ENCODE results near the gene HMGN5.

HMGN5 gene

GRCh38 chrX:81237516-81237915 is 35.8 kb upstream of the HMGN5 start:
- WGBS (ENCODE audit: extremely low coverage, insufficient coverage, insufficient read length): no CpG with 5 or more reads among the region's 1 CpG
- peaks cover 0 to 5% of the 10 kb centered on the region in 2 experiments for H3K4me1 ChIP-seq (ENCODE audit: control insufficient read depth in 1 of 2, insufficient read depth in 2 of 2, low read length in 2 of 2)
- H2AK5ac ChIP-seq (ENCODE audit: low read length): no peak overlapping the region

DNA sequence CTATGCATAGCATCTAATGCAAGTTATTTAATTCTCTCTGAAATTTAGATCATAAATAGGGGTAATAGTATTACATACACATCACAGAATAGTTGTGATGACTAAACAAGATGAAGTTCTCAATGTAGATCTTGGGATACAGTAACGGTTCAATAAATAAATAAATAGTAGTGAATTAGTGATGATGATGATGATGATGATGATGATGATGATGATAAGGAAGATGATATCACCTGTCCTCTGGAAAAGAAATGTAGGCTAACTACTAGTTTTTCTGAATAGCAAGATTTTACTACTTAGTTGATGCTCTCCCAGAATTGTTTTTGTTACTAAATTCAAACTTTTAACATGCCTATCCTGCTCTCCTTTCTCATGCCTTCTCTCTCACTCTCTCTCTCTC is 30.5 kb upstream of the HMGN5 start:
- H3K79me2 ChIP-seq (ENCODE audit: control insufficient read depth, insufficient read depth, low read length, poor library complexity): no peaks in the 10 kb centered on the region
- H3K4me2 ChIP-seq (ENCODE audit: low read length): no peak overlapping the region
- H3K79me1 ChIP-seq (ENCODE audit: low read length): no peaks in the 10 kb centered on the region
- H3K14ac ChIP-seq (ENCODE audit: low read length): no peak overlapping the region
- no peak overlapping the region for H4K12ac ChIP-seq (ENCODE audit: low read depth, low read length)
- H3K23ac ChIP-seq (ENCODE audit: low read length): no peak overlapping the region
- no peak for DNase-seq
- no peaks in the 10 kb centered on the region for H3K27me3 ChIP-seq (ENCODE audit: insufficient read depth, low read length)
- no CpG with 5 or more reads among the region's 1 CpG for WGBS (ENCODE audit: extremely low coverage, insufficient coverage, insufficient read length)
- H2BK5ac ChIP-seq (ENCODE audit: low read depth, low read length, poor library complexity): no peak overlapping the region
- no peaks in the 10 kb centered on the region for H3K9me3 ChIP-seq (ENCODE audit: insufficient read depth, low read depth, low read length)
- H3K36me3 ChIP-seq (ENCODE audit: control insufficient read depth in 1 of 2, insufficient read depth in 2 of 2, low read length in 2 of 2): no peaks in the 10 kb centered on the region
- H2AFZ ChIP-seq (ENCODE audit: insufficient read depth, low read length, poor library complexity): no peak overlapping the region
- no peak overlapping the region for H4K91ac ChIP-seq (ENCODE audit: low read depth, low read length)
- no peak overlapping the region for H3K9ac ChIP-seq (ENCODE audit: low read length)
- H4K8ac ChIP-seq (ENCODE audit: low read depth, low read length): no peak overlapping the region
- no peak overlapping the region for H2BK120ac ChIP-seq (ENCODE audit: insufficient read depth, low read length, poor library complexity)
- H3K4me3 ChIP-seq (ENCODE audit: low read depth, low read length): no peak overlapping the region
- H2BK12ac ChIP-seq (ENCODE audit: low read length): no peak overlapping the region
- H3K18ac ChIP-seq (ENCODE audit: low read length): no peak overlapping the region
- no peak overlapping the region for H3K4ac ChIP-seq (ENCODE audit: low read depth, low read length)
- no peaks in the 10 kb centered on the region for H3K4me1 ChIP-seq (ENCODE audit: control insufficient read depth in 1 of 2, insufficient read depth in 2 of 2, low read length in 2 of 2)
- H3K27ac ChIP-seq (ENCODE audit: low read depth, low read length): no peak overlapping the region
- no peak overlapping the region for H2AK5ac ChIP-seq (ENCODE audit: low read length)

More at GRCh38 chrX:81237516-81237915, 35.8 kb upstream of the HMGN5 start:
- DNase-seq: no peak
- no peak overlapping the region for H3K4me2 ChIP-seq (ENCODE audit: low read length)
- H3K4ac ChIP-seq (ENCODE audit: low read depth, low read length): no peak overlapping the region
- H4K8ac ChIP-seq (ENCODE audit: low read depth, low read length): no peak overlapping the region
- no peak overlapping the region for H2AFZ ChIP-seq (ENCODE audit: insufficient read depth, low read length, poor library complexity)
- no peak overlapping the region for H2BK12ac ChIP-seq (ENCODE audit: low read length)
- H3K27me3 ChIP-seq (ENCODE audit: insufficient read depth, low read length): no peaks in the 10 kb centered on the region
- H4K91ac ChIP-seq (ENCODE audit: low read depth, low read length): no peak overlapping the region
- no peak overlapping the region for H3K23ac ChIP-seq (ENCODE audit: low read length)
- H3K79me1 ChIP-seq (ENCODE audit: low read length): no peaks in the 10 kb centered on the region
- peaks cover 2% of the 10 kb centered on the region for H3K9me3 ChIP-seq (ENCODE audit: insufficient read depth, low read depth, low read length)
- H3K18ac ChIP-seq (ENCODE audit: low read length): no peak overlapping the region
- no peak overlapping the region for H3K14ac ChIP-seq (ENCODE audit: low read length)
- H2BK120ac ChIP-seq (ENCODE audit: insufficient read depth, low read length, poor library complexity): no peak overlapping the region
- no peak overlapping the region for H3K9ac ChIP-seq (ENCODE audit: low read length)
- no peak overlapping the region for H3K27ac ChIP-seq (ENCODE audit: low read depth, low read length)
- no peak overlapping the region for H4K12ac ChIP-seq (ENCODE audit: low read depth, low read length)
- H2BK5ac ChIP-seq (ENCODE audit: low read depth, low read length, poor library complexity): no peak overlapping the region
- H3K36me3 ChIP-seq (ENCODE audit: control insufficient read depth in 1 of 2, insufficient read depth in 2 of 2, low read length in 2 of 2): peaks cover 2 to 4% of the 10 kb centered on the region in 2 experiments
- H3K4me3 ChIP-seq (ENCODE audit: low read depth, low read length): no peak overlapping the region
- no peaks in the 10 kb centered on the region for H3K79me2 ChIP-seq (ENCODE audit: control insufficient read depth, insufficient read depth, low read length, poor library complexity)

GRCh38 chrX:81231476-81231875 is 29.8 kb upstream of the HMGN5 start:
- no peak overlapping the region for H4K12ac ChIP-seq (ENCODE audit: low read depth, low read length)
- H3K9me3 ChIP-seq (ENCODE audit: insufficient read depth, low read depth, low read length): no peaks in the 10 kb centered on the region
- no peak overlapping the region for H3K18ac ChIP-seq (ENCODE audit: low read length)
- WGBS (ENCODE audit: extremely low coverage, insufficient coverage, insufficient read length): no CpG with 5 or more reads among the region's 1 CpG
- no peak overlapping the region for H4K91ac ChIP-seq (ENCODE audit: low read depth, low read length)
- H2BK120ac ChIP-seq (ENCODE audit: insufficient read depth, low read length, poor library complexity): no peak overlapping the region
- no peaks in the 10 kb centered on the region for H3K79me1 ChIP-seq (ENCODE audit: low read length)
- no peaks in the 10 kb centered on the region for H3K4me1 ChIP-seq (ENCODE audit: control insufficient read depth in 1 of 2, insufficient read depth in 2 of 2, low read length in 2 of 2)
- H3K36me3 ChIP-seq (ENCODE audit: control insufficient read depth in 1 of 2, insufficient read depth in 2 of 2, low read length in 2 of 2): no peaks in the 10 kb centered on the region
- DNase-seq: no peak
- H3K9ac ChIP-seq (ENCODE audit: low read length): no peak overlapping the region
- H3K23ac ChIP-seq (ENCODE audit: low read length): no peak overlapping the region
- H3K4ac ChIP-seq (ENCODE audit: low read depth, low read length): no peak overlapping the region
- H3K79me2 ChIP-seq (ENCODE audit: control insufficient read depth, insufficient read depth, low read length, poor library complexity): no peaks in the 10 kb centered on the region
- no peak overlapping the region for H3K4me3 ChIP-seq (ENCODE audit: low read depth, low read length)
- H3K4me2 ChIP-seq (ENCODE audit: low read length): no peak overlapping the region
- H2AK5ac ChIP-seq (ENCODE audit: low read length): no peak overlapping the region
- H4K8ac ChIP-seq (ENCODE audit: low read depth, low read length): no peak overlapping the region
- H2BK12ac ChIP-seq (ENCODE audit: low read length): no peak overlapping the region
- H3K14ac ChIP-seq (ENCODE audit: low read length): no peak overlapping the region
- H3K27ac ChIP-seq (ENCODE audit: low read depth, low read length): no peak overlapping the region
- H2AFZ ChIP-seq (ENCODE audit: insufficient read depth, low read length, poor library complexity): no peak overlapping the region
- no peak overlapping the region for H2BK5ac ChIP-seq (ENCODE audit: low read depth, low read length, poor library complexity)
- no peaks in the 10 kb centered on the region for H3K27me3 ChIP-seq (ENCODE audit: insufficient read depth, low read length)

- H4K91ac ChIP-seq (ENCODE audit: low read depth, low read length): no peak overlapping the region
- DNase-seq: no peak
- no peak overlapping the region for H3K23ac ChIP-seq (ENCODE audit: low read length)
- no peak overlapping the region for H3K4ac ChIP-seq (ENCODE audit: low read depth, low read length)
- H3K18ac ChIP-seq (ENCODE audit: low read length): no peak overlapping the region
- no peak overlapping the region for H3K27ac ChIP-seq (ENCODE audit: low read depth, low read length)
- no peaks in the 10 kb centered on the region for H3K4me1 ChIP-seq (ENCODE audit: control insufficient read depth in 1 of 2, insufficient read depth in 2 of 2, low read length in 2 of 2)
- no peaks in the 10 kb centered on the region for H3K27me3 ChIP-seq (ENCODE audit: insufficient read depth, low read length)
- H4K8ac ChIP-seq (ENCODE audit: low read depth, low read length): no peak overlapping the region
- no peak overlapping the region for H3K9ac ChIP-seq (ENCODE audit: low read length)
- H3K4me2 ChIP-seq (ENCODE audit: low read length): no peak overlapping the region
- no peak overlapping the region for H2AK5ac ChIP-seq (ENCODE audit: low read length)
- H2BK120ac ChIP-seq (ENCODE audit: insufficient read depth, low read length, poor library complexity): no peak overlapping the region
- H4K12ac ChIP-seq (ENCODE audit: low read depth, low read length): no peak overlapping the region
- no peak overlapping the region for H3K4me3 ChIP-seq (ENCODE audit: low read depth, low read length)
- no peaks in the 10 kb centered on the region for H3K36me3 ChIP-seq (ENCODE audit: control insufficient read depth in 1 of 2, insufficient read depth in 2 of 2, low read length in 2 of 2)
- H3K79me2 ChIP-seq (ENCODE audit: control insufficient read depth, insufficient read depth, low read length, poor library complexity): no peaks in the 10 kb centered on the region
- whole genome bisulfite sequencing (ENCODE audit: extremely low coverage, insufficient coverage, insufficient read length): no CpG with 5 or more reads among the region's 2 CpGs
- no peaks in the 10 kb centered on the region for H3K9me3 ChIP-seq (ENCODE audit: insufficient read depth, low read depth, low read length)
- no peak overlapping the region for H2AFZ ChIP-seq (ENCODE audit: insufficient read depth, low read length, poor library complexity)
- no peak overlapping the region for H2BK5ac ChIP-seq (ENCODE audit: low read depth, low read length, poor library complexity)
- no peaks in the 10 kb centered on the region for H3K79me1 ChIP-seq (ENCODE audit: low read length)
- H2BK12ac ChIP-seq (ENCODE audit: low read length): no peak overlapping the region
- no peak overlapping the region for H3K14ac ChIP-seq (ENCODE audit: low read length)
These were observed 28.2 kb upstream of the HMGN5 start for GRCh38 chrX:81229901-81230300.

Measured in trophoblast cell (in vitro differentiated cells and primary cell).